IMR-90 (cell line): ENCODE results near the gene BHLHA9. TPM values are rescaled to one million over a fixed set of nuclear protein-coding genes. Genes with fewer than 3 reads are reported as not detected.

Source experiments
- ATAC-seq: fragments of 200-7000 bp; cut with Tn5 transposase; 2 replicates; pipeline ENCODE4 v1.9.1; 2020; ENCODE audit warnings: low read depth, mild to moderate bottlenecking, moderate library complexity
- BruUV-seq: library from RNA; stranded (reverse); fragments of 400-500 nt; replicated peaks from 2 replicates; lab custom pipeline; 2021; lab: Mats Ljungman, UMichigan
- CTCF ChIA-PET: fragments of 300-600 bp; formaldehyde crosslinking; extraction: SDS; loops from one replicate; lab custom pipeline; 2021; ENCODE audit warnings: antibody characterized with exemption; lab: Yijun Ruan, JAX
- POLR2A ChIA-PET: fragments of 300-600 bp; sonication (Branson Sonifier 250); formaldehyde crosslinking; loops from one replicate; lab custom pipeline; 2022; ENCODE audit warnings: antibody characterized with exemption; ENCODE audit not compliant: unreplicated experiment; lab: Charles Lee
- DNase-seq: peaks from one replicate; pipeline ENCODE4 v3.0.0; 2013
- H2AFZ ChIP-seq: replicated peaks from 2 replicates; pipeline ENCODE3; 2013; ENCODE audit warnings: low read length, mild to moderate bottlenecking; ENCODE audit not compliant: poor library complexity
- H2AK5ac ChIP-seq: 2 replicates; pipeline ENCODE4 v1.6.1; 2013; ENCODE audit warnings: low read depth, low read length, inconsistent platforms
- H2AK9ac ChIP-seq: replicated peaks from 2 replicates; pipeline ENCODE3; 2013; ENCODE audit warnings: mild to moderate bottlenecking, low read depth, low read length, moderate library complexity; ENCODE audit not compliant: poor library complexity
- H2BK120ac ChIP-seq: 2 replicates; pipeline ENCODE4 v1.6.1; 2013; ENCODE audit warnings: low read depth, low read length, inconsistent platforms
- H2BK15ac ChIP-seq: 3 replicates; pipeline ENCODE4 v1.6.1; 2013; ENCODE audit warnings: low read depth, low read length, inconsistent platforms
- H2BK20ac ChIP-seq: 2 replicates; pipeline ENCODE4 v1.6.1; 2013; ENCODE audit warnings: low read depth, mild to moderate bottlenecking, inconsistent platforms, low read length, moderate library complexity
- H2BK5ac ChIP-seq: 2 replicates; pipeline ENCODE4 v1.6.1; 2013; ENCODE audit warnings: mild to moderate bottlenecking, low read depth, low read length, inconsistent platforms; ENCODE audit not compliant: poor library complexity, severe bottlenecking
- H3K14ac ChIP-seq: replicated peaks from 2 replicates; pipeline ENCODE4 v1.6.1; 2013; ENCODE audit warnings: low read depth, low read length, inconsistent platforms
- H3K18ac ChIP-seq: 2 replicates; pipeline ENCODE4 v1.6.1; 2013; ENCODE audit warnings: low read depth, low read length, control low read depth
- H3K23ac ChIP-seq: 2 replicates; pipeline ENCODE4 v1.6.1; 2013; ENCODE audit warnings: low read depth, low read length, inconsistent platforms
- H3K27ac ChIP-seq: 2 replicates; pipeline ENCODE4 v1.5.1; 2013; ENCODE audit warnings: mild to moderate bottlenecking, control low read depth, low read length; ENCODE audit not compliant: insufficient read depth
- H3K27me3 ChIP-seq: 2 replicates; pipeline ENCODE4 v1.6.1; 2013; ENCODE audit warnings: low read length; ENCODE audit not compliant: control insufficient read depth, insufficient read depth
- H3K36me3 ChIP-seq: 2 replicates; pipeline ENCODE4 v1.6.1; 2013; ENCODE audit warnings: low read length, mixed read lengths; ENCODE audit not compliant: control insufficient read depth, insufficient read depth
- H3K4ac ChIP-seq: 2 replicates; pipeline ENCODE4 v1.6.1; 2013; ENCODE audit warnings: low read depth, low read length, inconsistent platforms
- H3K4me1 ChIP-seq: 2 replicates; pipeline ENCODE4 v1.6.1; 2013; ENCODE audit warnings: low read length, mixed read lengths; ENCODE audit not compliant: control insufficient read depth, insufficient read depth
- H3K4me2 ChIP-seq: 2 replicates; pipeline ENCODE4 v1.6.1; 2013; ENCODE audit warnings: low read depth, mild to moderate bottlenecking, control low read depth, low read length, moderate library complexity
- H3K4me3 ChIP-seq: 2 replicates; pipeline ENCODE4 v1.5.1; 2013; ENCODE audit warnings: low read depth, mild to moderate bottlenecking, control low read depth, low read length, moderate library complexity; ENCODE audit not compliant: insufficient read depth
- H3K56ac ChIP-seq: 2 replicates; pipeline ENCODE4 v1.6.1; 2013; ENCODE audit warnings: low read length, inconsistent platforms; ENCODE audit not compliant: insufficient read depth; ENCODE audit errors: extremely low read depth
- H3K79me1 ChIP-seq, 2 experiments: 2 replicates each; pipeline ENCODE4 v1.6.1; 2013; ENCODE audit warnings: low read length in 2 of 2, inconsistent platforms in 1 of 2, low read depth in 1 of 2
- H3K9ac ChIP-seq: 2 replicates; pipeline ENCODE4 v1.6.1; 2013; ENCODE audit warnings: low read depth, low read length, control low read depth
- H3K9me1 ChIP-seq: 2 replicates; pipeline ENCODE4 v1.6.1; 2013; ENCODE audit warnings: low read length, inconsistent platforms; ENCODE audit not compliant: insufficient read depth
- H3K9me3 ChIP-seq: 2 replicates; pipeline ENCODE4 v1.6.1; 2013; ENCODE audit warnings: low read length; ENCODE audit not compliant: control insufficient read depth, insufficient read depth
- H4K20me1 ChIP-seq: 2 replicates; pipeline ENCODE4 v1.6.1; 2013; ENCODE audit warnings: low read length, inconsistent platforms; ENCODE audit not compliant: insufficient read depth
- H4K5ac ChIP-seq: 2 replicates; pipeline ENCODE4 v1.6.1; 2013; ENCODE audit warnings: mild to moderate bottlenecking, low read depth, low read length, control low read depth
- H4K8ac ChIP-seq, 2 experiments: 2 replicates each; pipeline ENCODE4 v1.6.1; 2013; ENCODE audit warnings: low read depth in 2 of 2, low read length in 2 of 2, control low read depth in 1 of 2, inconsistent platforms in 1 of 2
- H4K91ac ChIP-seq: 2 replicates; pipeline ENCODE4 v1.6.1; 2013; ENCODE audit warnings: low read depth, low read length, inconsistent platforms; ENCODE audit not compliant: insufficient read depth
- BHLHE40 ChIP-seq: fragments of 150-350 bp; IDR thresholded peaks from 2 replicates; pipeline ENCODE4 v1.6.1; 2016; ENCODE audit warnings: mild to moderate bottlenecking, low read depth, low read length
- CEBPB ChIP-seq: IDR thresholded peaks from 2 replicates; pipeline ENCODE4 v1.6.1; 2012; ENCODE audit warnings: low read depth, low read length, improper control_type of control experiment
- CHD1 ChIP-seq: IDR thresholded peaks from 2 replicates; pipeline ENCODE4 v1.6.1; 2012; ENCODE audit warnings: low read depth, low read length, improper control_type of control experiment
- FOS ChIP-seq: fragments of 150-350 bp; IDR thresholded peaks from 2 replicates; pipeline ENCODE4 v1.6.1; 2016; ENCODE audit warnings: low read depth, low read length
- MAFK ChIP-seq: IDR thresholded peaks from 2 replicates; pipeline ENCODE4 v1.6.1; 2012; ENCODE audit warnings: low read depth, low read length, improper control_type of control experiment
- MAZ ChIP-seq: IDR thresholded peaks from 2 replicates; pipeline ENCODE4 v1.6.1; 2012; ENCODE audit warnings: low read depth, mild to moderate bottlenecking, low read length, improper control_type of control experiment, moderate library complexity, borderline replicate concordance
- MXI1 ChIP-seq: IDR thresholded peaks from 2 replicates; pipeline ENCODE4 v1.6.1; 2012; ENCODE audit warnings: low read depth, mild to moderate bottlenecking, low read length, moderate library complexity, borderline replicate concordance
- NFE2L2 ChIP-seq: fragments of 150-350 bp; IDR thresholded peaks from 2 replicates; pipeline ENCODE4 v1.6.1; 2016; ENCODE audit warnings: low read depth, mild to moderate bottlenecking, low read length
- POLR2A ChIP-seq: IDR thresholded peaks from 2 replicates; pipeline ENCODE4 v1.6.1; 2012; ENCODE audit warnings: mild to moderate bottlenecking, low read depth, low read length
- RAD21 ChIP-seq: IDR thresholded peaks from 2 replicates; pipeline ENCODE4 v1.6.1; 2012; ENCODE audit warnings: low read length, improper control_type of control experiment
- RCOR1 ChIP-seq: IDR thresholded peaks from 2 replicates; pipeline ENCODE4 v1.6.1; 2012; ENCODE audit warnings: mild to moderate bottlenecking, low read length, improper control_type of control experiment; ENCODE audit not compliant: insufficient replicate concordance
- RFX5 ChIP-seq: IDR thresholded peaks from 2 replicates; pipeline ENCODE4 v1.8.0; 2012; ENCODE audit warnings: low read depth, mild to moderate bottlenecking, low read length, moderate library complexity
- SMC3 ChIP-seq: fragments of 150-350 bp; IDR thresholded peaks from 2 replicates; pipeline ENCODE4 v1.6.1; 2016; ENCODE audit warnings: low read depth, mild to moderate bottlenecking, antibody characterized with exemption, low read length, moderate library complexity
- WGBS, 2 experiments: methylation state at CpG; one replicate each; pipeline versions ENCODE4 v1.1.5 to v1.1.7; 2013; ENCODE audit warnings: missing lambda C conversion rate in 2 of 2; ENCODE audit not compliant: insufficient read length in 1 of 2; ENCODE audit errors: extremely low coverage in 2 of 2; 5-methylcytosine and 5-hydroxymethylcytosine counted together
- dilution Hi-C: fragments of 300-500 bp; cut with HindIII; formaldehyde crosslinking; loops from one replicate; pipeline ENCODE4 v1.14.3; 2018; ENCODE audit warnings: low sequenced_read_pairs; ENCODE audit not compliant: unreplicated experiment
- in situ Hi-C: fragments of 300-500 bp; cut with MboI; formaldehyde crosslinking; loops from 3 replicates; pipeline ENCODE4 v1.14.3; 2019; ENCODE audit warnings: low sequenced_read_pairs, inconsistent platforms, mixed read lengths
- intact Hi-C: fragments of 100-400 bp; cut with micrococcal nuclease; formaldehyde crosslinking; loops from 2 replicates; pipeline ENCODE4 v1.10.0; 2022
- polyA plus RNA-seq, 3 experiments: library from polyadenylated mRNA; depleted of rRNA; stranded (reverse); fragments of >200 nt; gene quantifications; 2 replicates each; pipeline ENCODE4 v1.2.3, GENCODE V29; 2012; ENCODE audit warnings: low replicate concordance in 1 of 3
- total RNA-seq: library from RNA; depleted of rRNA; stranded (reverse); fragments of >200 nt; gene quantifications from 2 replicates; pipeline ENCODE4 v1.2.3, GENCODE V29; 2012
- TF ChIP-seq, protein P1 (sequence below): conservative IDR thresholded peaks from 2 replicates; pipeline ENCODE4 v1.5.1; 2012; ENCODE audit warnings: mild to moderate bottlenecking, low read depth, low read length, improper control_type of control experiment
- TF ChIP-seq, protein P2 (sequence below): fragments of 150-350 bp; IDR thresholded peaks from 2 replicates; pipeline ENCODE4 v1.6.1; 2017; ENCODE audit warnings: mild to moderate bottlenecking, antibody characterized with exemption, low read length, low read depth
- TF ChIP-seq, protein P3 (sequence below): fragments of 150-350 bp; IDR thresholded peaks from 2 replicates; pipeline ENCODE4 v1.6.1; 2016; ENCODE audit warnings: low read depth, mild to moderate bottlenecking, low read length, moderate library complexity, borderline replicate concordance

Gene BHLHA9
- total and polyA plus RNA-seq, 2 of the 4 experiments (the other 2 are of a cell fraction), result not detected

DNA sequence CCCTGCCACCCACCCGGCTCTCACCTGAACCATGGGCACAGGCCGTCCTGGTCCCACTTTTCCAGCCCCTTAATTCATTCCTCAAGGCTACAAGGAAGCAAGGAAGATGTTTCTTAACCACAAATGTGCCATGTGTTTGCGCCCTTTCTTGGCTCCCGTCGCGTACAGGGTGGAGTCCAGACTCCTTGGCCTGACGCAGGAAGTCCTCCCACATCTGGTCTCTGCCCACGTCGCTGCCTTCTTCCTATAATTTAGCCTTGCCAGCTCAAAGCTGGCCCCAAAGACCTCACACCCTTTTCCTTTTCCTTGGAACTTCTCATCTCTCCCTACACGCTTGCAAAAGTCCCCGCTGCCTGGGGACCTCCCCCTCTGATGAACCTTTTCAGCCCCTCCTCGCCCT is 38.8 kb upstream of the BHLHA9 start:
- Histone ChIP-seq H2BK15ac (no peak overlapping the region), H3K4ac (no peak overlapping the region), H3K18ac (no peak overlapping the region), H3K4me1 (peaks cover 4% of the 10 kb centered on the region), H2BK5ac (no peak overlapping the region), H3K14ac (no peak overlapping the region), H3K23ac (no peak overlapping the region), H3K4me2 (no peak overlapping the region), H3K4me3 (no peak overlapping the region), H3K56ac (no peak overlapping the region; the same call in 1 of the 2 replicates), H3K79me1 (no peaks in the 10 kb centered on the region), H4K8ac (no peak overlapping the region), H2AK9ac (no peak overlapping the region), H4K91ac (no peak overlapping the region), H3K27me3 (peaks cover 46% of the 10 kb centered on the region), H3K9me1 (no peaks in the 10 kb centered on the region), H3K27ac (no peak overlapping the region), H2BK20ac (no peak overlapping the region), H4K5ac (no peak overlapping the region), H2AK5ac (no peak overlapping the region), H4K20me1 (peaks cover 6% of the 10 kb centered on the region), H2AFZ (no peak overlapping the region), H3K9me3 (peaks cover 2% of the 10 kb centered on the region; the same call in 1 of the 2 replicates), H2BK120ac (no peak overlapping the region), H3K36me3 (no peaks in the 10 kb centered on the region), H3K9ac (no peak overlapping the region)
- no peak for TF ChIP-seq RFX5
- TF ChIP-seq RAD21, result no peak
- TF ChIP-seq MAFK, result no peak
- no peak for TF ChIP-seq NFE2L2
- no peak for TF ChIP-seq CHD1
- TF ChIP-seq, protein P1, sequence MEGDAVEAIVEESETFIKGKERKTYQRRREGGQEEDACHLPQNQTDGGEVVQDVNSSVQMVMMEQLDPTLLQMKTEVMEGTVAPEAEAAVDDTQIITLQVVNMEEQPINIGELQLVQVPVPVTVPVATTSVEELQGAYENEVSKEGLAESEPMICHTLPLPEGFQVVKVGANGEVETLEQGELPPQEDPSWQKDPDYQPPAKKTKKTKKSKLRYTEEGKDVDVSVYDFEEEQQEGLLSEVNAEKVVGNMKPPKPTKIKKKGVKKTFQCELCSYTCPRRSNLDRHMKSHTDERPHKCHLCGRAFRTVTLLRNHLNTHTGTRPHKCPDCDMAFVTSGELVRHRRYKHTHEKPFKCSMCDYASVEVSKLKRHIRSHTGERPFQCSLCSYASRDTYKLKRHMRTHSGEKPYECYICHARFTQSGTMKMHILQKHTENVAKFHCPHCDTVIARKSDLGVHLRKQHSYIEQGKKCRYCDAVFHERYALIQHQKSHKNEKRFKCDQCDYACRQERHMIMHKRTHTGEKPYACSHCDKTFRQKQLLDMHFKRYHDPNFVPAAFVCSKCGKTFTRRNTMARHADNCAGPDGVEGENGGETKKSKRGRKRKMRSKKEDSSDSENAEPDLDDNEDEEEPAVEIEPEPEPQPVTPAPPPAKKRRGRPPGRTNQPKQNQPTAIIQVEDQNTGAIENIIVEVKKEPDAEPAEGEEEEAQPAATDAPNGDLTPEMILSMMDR, result no peak
- no peak for TF ChIP-seq POLR2A
- no peak for TF ChIP-seq MAZ
- TF ChIP-seq, protein P2, sequence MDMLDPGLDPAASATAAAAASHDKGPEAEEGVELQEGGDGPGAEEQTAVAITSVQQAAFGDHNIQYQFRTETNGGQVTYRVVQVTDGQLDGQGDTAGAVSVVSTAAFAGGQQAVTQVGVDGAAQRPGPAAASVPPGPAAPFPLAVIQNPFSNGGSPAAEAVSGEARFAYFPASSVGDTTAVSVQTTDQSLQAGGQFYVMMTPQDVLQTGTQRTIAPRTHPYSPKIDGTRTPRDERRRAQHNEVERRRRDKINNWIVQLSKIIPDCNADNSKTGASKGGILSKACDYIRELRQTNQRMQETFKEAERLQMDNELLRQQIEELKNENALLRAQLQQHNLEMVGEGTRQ, result no peak
- TF ChIP-seq FOS, result no peak
- no peak for TF ChIP-seq BHLHE40
- TF ChIP-seq MXI1, result no peak
- TF ChIP-seq, protein P3, sequence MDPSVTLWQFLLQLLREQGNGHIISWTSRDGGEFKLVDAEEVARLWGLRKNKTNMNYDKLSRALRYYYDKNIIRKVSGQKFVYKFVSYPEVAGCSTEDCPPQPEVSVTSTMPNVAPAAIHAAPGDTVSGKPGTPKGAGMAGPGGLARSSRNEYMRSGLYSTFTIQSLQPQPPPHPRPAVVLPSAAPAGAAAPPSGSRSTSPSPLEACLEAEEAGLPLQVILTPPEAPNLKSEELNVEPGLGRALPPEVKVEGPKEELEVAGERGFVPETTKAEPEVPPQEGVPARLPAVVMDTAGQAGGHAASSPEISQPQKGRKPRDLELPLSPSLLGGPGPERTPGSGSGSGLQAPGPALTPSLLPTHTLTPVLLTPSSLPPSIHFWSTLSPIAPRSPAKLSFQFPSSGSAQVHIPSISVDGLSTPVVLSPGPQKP, result no peak
- no peak for TF ChIP-seq SMC3
- no peak for TF ChIP-seq CEBPB
- no peak for TF ChIP-seq RCOR1
- WGBS, 2 experiments, result 72% methylated on average over 11 of the region's 12 CpGs; no CpG with 5 or more reads in 1 of the 2 experiments
- POLR2A ChIA-PET, result interaction anchor here (0.6 kb wide), 1 partner anchor 258 kb away, joined by 5 read pairs; no protein-coding TSS in a partner anchor
- no TSS peak for BruUV-seq
- CTCF ChIA-PET, result no interaction called here
- dilution Hi-C loops, result no loop called here
- in situ Hi-C loops, result no loop called here
- ATAC-seq (no peak), DNase-seq (no peak)
- intact Hi-C loops, result no loop called here
